ENCODE results near the gene SLC7A4.
"Not testable (repeated sequence)": the region's sequence is repeated elsewhere in the genome, so short reads cannot be mapped to it uniquely, and the experiment has no call there.

The SLC7A4 gene

DNA sequence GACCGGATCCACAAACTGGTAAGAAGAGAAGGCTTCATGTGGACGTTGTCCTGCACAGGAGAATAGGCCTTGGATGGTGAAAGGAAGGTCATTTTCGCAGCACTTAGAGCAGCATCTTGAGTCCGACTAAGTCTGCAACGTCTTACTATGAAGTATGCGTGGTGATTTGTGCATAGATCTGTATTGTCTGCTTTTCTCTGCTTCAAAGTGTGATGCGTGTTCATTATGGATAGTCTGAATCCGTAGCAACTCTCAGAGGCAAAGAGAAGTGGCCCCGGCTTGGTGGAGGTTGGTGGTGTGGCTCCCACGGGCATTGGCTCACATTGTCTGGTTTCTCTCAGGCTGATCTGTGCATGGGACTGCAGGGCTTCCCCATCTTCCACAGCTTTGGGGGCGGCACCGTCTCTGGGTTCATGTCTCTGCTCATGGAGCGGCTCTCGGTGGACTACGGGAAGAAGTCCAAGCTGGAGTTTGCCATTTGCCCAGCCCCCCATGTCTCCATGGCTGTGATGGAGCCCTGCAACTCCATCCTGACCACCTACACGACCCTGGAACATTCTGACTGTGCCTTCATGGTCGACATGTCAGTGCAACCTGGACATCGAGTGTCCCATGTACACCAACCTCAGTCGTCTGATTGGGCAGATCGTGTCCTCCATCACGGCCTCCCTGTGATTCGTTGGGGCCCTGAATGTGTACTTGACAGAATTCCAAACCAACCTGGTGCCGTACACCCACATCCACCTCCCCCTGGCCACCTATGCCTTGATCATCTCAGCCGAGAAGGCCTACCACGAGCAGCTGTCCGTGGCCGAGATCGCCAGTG lies 34.9 kb upstream of the SLC7A4 start:
- in situ Hi-C loops (cut with MboI; ENCODE audit: low sequenced_read_pairs), result no loop called here

DNA sequence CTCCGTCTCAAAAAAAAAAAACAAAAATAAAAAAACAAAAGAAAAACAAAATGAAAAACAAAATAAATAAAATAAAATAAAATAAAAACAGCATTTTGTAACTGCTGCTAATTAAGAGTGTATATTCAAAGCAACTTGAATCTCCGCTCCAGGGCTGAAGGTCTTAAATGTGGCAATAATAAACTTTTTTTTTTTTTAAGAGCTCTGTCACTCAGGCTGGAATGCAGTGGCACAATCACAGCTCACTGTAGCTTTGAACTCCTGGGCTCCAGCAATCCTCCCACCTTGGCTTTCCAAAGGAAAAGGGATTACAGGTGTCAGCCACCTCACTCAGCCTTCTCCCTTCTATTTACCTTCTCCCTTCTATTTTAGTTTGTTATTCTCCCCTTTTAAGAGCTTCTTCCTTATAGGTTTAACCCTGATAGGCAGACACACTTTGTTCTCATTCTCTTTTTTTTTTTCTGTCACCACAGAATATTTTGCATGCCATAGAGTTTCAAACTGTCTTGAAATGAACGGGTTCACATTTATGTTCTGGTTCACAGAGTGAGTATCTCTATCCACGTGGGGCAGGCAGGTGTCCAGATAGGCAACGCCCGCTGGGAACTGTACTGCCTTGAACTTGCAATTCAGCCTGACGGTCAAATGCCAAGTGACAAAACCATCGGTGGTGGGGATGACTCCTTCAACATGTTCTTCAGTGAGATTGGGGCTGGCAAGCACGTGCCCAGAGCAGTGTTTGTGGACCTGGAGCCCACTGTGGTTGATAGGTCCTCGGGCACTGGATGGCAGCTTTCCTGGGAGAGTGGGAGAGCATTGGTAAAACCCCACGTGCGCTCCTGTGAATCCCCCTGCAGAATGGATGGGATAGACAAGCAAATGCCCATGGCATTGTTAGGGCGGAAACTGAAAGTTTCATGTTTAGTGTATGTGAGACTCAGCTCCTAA lies 32.8 kb upstream of the SLC7A4 start:
- in situ Hi-C loops (cut with MboI; ENCODE audit: low sequenced_read_pairs), result no loop called here

DNA sequence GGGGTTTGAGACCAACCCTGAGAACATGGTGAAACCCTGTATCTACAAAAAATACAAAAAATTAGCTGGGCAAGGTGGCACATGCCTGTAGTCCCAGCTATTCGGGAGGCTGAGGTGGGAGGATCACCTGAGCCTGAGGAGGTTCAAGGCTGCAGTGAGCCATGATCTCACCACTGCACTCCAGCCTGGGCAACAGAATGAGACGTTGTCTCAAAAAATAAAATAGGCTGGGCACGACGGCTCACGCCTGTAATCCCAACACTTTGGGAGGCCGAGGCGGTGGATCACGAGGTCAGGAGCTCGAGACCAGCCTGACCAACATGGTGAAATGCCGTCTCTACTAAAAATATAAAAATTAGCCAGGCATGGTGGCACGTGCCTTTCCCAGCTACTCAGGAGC lies 32.1 kb upstream of the SLC7A4 start:
- in situ Hi-C loops (cut with MboI; ENCODE audit: low sequenced_read_pairs), result not testable (repeated sequence)

DNA sequence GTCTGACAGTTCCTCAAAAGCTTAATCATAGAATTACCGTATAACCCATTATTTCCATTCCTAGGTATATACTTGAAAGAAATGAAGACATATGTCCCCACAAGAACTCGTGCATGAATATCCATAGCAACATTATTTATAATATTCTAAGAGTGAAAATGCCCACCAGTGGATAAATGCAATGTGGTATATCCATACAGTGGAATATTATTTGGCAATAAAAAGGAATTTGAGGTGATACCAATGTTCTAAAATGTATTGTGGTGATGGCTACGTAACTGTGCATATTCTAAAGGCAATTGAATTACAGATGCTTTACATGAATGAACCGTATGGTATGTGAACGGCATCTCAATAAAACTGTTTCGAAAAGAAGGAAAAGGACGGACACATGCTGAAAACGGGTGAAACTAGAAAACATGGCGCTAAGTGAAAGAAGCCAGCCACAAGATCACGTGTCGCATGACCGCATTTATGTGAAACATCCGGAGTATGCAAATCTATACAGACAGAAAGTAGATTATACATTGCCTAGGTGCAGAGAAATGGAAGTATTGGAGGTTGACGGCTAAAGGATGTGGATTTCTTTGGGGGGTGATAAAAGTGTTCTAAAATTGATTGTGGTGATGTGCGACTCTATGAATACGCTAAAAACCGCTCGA lies 29.4 kb upstream of the SLC7A4 start:
- in situ Hi-C loops (cut with MboI; ENCODE audit: low sequenced_read_pairs), result not testable (repeated sequence)

DNA sequence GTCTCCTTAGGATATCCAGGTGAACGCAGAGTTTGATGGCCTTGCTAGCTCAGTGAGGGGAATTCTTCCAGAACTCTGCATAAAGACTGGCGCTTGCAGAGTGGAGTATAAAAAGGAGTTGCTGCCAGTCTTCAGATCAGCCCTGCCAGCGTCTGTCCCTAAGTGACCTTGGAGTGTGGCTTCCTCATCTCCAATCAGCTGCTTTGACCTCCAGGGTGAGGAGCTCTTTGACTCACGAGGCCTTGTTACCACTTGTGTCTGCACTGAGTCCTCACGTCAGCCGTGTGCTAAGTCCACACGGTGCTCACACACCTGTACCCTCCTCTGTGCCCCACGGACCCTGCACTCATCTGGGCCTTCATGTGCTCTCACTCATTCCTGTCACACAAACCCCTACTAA lies 28.0 kb upstream of the SLC7A4 start:
- in situ Hi-C loops (cut with MboI; ENCODE audit: low sequenced_read_pairs), result not testable (repeated sequence)

DNA sequence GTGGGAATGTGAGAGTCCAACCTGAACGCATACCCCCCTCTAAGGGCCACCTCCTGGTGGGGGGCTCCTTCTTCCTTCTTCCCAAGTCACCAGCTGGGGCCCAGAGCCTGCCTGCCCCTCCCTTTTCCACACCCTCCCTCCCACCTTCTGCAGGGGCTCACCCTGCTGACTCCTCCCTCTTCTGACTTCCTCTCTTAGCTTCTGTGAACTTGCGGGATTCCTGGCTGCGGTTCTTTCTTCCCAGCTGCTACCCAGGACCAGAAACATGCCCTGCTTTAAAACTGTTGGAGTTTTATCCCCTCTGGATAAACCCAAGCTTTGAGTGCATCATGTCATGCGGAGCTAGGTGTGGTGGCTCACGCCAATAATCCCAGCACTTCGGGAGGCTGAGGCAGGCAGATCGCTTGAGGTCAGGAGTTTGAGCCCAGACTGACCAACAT lies 23.5 kb upstream of the SLC7A4 start:
- in situ Hi-C loops (cut with MboI; ENCODE audit: low sequenced_read_pairs), result loop anchor here (10.0 kb wide), 1 partner anchor 51 kb away; the partner anchor contains the start of gene THAP7

DNA sequence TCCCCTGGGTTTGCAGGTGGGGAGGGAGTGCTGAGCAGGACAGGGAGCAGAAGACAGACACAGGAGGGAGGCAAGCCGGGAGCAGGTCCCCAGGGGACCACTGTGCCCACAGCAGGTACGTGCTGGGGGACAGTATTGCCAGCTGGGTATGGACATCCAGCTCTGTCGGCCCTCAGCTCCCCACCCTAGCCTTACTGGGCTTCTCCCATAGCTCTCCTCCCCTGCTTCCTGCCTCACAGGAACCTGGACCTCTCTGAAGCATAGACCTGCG lies 23.1 kb upstream of the SLC7A4 start:
- in situ Hi-C loops (cut with MboI; ENCODE audit: low sequenced_read_pairs), result loop anchor here (10.0 kb wide), 1 partner anchor 51 kb away; the partner anchor contains the start of gene THAP7

DNA sequence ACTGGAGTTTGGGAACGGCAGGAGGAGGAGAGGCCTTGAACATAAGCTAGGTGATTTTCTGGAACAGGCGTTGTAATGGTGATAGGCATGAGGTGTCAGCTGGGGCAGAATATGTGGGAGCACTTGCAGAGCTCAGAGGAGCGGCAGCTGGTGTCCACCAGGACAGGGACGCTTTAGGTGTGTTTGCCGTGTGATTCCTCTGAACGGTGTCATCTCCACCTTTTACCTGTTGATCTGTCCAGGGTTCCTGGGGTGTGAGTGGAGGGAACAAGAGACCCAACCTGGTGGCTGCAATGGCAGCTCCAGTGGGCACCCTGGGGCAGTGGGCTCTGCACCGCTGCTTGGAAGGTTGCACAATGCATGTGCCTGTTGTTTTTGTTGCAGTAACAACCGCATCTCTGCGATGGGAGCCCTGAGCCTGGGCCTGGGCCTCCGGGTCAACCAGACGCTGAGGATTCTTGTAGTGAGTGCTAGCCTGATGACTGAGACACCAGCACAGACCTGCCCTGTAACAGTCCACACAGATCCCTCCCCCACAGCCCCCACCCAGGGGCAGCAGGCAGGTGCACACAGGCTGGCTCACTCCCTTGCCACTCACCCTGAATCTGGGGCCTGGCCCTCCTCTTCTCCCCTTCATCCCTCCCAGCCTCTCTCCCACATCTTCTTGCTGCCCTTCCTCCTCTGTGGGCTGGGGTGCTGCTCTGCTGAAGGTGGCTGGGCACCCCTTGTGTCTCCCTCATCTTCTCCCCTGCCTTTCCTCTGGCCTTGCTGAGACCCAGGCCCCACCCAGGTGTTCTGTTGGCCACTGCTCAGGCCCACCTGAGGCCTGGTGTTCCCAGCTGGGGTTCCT lies 22.6 kb upstream of the SLC7A4 start:
- in situ Hi-C loops (cut with MboI; ENCODE audit: low sequenced_read_pairs), result loop anchor here (10.0 kb wide), 1 partner anchor 50 kb away; the partner anchor contains the start of gene THAP7

DNA sequence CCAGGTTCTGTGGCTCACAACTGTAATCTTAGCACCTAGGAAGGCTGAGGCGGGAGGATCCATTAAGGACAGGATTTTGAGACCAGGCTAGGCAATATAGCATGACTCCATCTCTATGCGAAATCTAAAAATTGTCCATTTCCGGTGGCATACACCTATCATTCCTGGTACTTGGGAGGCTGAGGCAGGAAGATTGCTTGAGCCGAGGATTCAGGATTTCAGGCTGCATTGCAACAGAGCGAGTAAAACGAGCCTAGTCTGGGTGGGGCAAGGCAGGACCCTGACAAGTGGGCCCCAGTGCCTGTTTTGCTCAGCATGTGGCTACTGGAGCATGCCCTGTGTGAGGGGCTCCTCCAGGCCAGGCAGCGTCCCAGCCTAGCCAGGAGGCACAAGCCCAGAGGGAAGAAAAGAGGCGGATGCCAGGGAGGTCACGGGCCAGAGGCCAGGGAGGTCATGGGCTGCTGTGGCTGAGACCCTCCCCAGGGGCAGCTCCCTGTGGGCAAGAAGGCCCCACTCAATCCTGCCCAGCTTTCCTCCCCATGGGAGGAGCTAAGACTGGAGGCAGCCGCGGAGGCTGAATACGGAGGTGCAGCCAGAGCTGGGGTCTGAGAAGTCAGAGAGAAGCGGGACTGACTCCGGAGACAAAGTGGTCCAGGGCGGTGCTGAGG lies 21.8 kb upstream of the SLC7A4 start:
- in situ Hi-C loops (cut with MboI; ENCODE audit: low sequenced_read_pairs), result loop anchor here (10.0 kb wide), 1 partner anchor 49 kb away; the partner anchor contains the start of gene THAP7

DNA sequence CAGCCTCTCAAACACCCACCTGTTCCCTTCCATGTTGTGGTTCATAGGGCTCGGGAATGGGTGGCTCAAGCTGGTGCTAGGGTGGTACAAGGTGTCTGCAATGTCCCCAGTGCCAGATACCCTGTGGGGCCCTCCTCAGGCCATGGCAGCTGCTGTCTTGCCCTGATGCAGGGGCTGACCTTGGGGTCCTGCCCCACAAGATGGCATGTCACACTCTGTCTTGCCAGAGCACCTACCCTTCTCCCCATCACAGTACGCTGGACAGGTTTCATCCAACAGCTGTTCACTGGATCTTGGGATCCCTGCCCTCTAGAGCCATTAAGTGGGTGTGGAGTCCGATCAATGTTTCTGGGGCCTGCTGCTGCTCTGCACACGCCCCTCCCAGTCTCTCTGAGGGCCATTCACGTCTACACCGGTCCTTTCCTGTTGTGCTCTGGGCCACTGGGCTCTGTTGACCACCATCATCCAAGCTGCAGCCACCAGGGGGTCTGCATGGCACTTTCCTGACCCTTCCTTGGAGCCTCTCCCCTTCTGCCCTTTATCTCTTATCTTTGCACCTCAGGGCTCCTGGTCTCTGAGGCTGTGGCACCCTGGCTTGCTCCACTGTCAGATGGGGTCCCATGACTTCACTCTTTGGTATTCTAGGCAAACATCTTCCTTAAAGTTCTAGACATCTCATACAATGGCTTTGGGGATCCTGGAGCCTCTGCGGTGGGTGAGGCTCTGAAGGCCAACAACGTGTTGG lies 20.5 kb upstream of the SLC7A4 start:
- in situ Hi-C loops (cut with MboI; ENCODE audit: low sequenced_read_pairs), result loop anchor here (10.0 kb wide), 1 partner anchor 48 kb away; the partner anchor contains the start of gene THAP7

DNA sequence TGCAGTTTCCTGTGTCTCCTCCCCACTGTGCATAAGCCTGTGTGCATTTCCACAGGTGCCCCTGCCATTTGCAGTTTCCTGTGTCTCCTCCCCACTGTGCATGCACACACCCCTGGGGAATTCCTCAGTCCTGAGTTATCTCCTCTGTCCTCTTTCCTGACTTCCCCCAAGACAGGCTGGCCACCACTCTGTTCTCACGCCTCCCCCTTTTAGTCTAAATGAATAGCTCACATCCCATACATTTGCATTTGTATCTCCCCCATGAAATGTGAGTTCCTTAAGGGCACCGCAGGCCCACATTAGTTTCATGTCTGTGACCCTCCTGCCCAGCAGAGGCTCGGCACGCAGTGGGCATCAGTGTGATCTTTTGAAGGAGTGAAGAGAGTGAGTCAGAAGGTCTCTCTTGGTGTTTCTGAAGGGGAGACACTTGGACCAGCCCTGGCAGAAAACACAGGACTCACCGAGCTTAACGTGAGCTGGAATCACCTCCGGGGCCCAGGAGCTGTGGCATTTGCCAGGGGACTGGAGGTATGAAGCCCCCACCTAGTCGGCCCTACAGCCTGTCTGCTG lies 19.6 kb upstream of the SLC7A4 start:
- in situ Hi-C loops (cut with MboI; ENCODE audit: low sequenced_read_pairs), result loop anchor here (10.0 kb wide), 1 partner anchor 47 kb away; the partner anchor contains the start of gene THAP7

DNA sequence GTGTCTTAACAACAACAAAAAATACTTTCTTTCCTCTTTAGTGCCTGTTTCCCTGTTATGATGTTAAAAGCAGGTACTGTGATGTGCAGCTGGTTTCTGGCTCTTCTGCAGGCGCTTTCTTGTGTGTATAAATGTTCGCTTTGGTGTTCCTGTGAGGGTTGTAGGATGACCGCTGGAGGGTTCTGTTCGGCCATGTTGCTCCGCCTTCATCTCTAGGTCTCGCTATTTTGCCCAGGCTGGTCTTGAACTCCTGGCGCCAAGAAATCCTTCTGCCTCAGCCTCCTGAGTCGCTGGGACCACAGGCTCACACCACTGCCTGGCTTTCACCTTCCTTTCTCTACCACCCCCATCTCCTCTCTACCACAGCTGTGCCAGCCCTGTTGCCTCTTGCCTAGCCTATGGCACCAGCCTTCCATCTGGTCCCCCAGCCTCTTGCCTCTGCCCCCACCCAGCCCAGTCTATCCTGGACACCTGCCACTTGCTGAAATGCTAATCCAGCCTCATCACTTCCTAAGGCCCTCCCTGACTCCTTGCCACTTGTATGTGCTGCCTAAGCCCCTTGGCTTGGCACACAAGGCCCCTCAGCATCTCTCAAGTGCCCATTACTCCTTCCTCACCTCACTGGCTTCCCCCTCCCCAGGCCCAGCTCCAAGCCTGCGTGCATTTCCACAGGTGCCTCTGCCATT lies 18.9 kb upstream of the SLC7A4 start:
- in situ Hi-C loops (cut with MboI; ENCODE audit: low sequenced_read_pairs), result loop anchor here (10.0 kb wide), 1 partner anchor 46 kb away; the partner anchor contains the start of gene THAP7

DNA sequence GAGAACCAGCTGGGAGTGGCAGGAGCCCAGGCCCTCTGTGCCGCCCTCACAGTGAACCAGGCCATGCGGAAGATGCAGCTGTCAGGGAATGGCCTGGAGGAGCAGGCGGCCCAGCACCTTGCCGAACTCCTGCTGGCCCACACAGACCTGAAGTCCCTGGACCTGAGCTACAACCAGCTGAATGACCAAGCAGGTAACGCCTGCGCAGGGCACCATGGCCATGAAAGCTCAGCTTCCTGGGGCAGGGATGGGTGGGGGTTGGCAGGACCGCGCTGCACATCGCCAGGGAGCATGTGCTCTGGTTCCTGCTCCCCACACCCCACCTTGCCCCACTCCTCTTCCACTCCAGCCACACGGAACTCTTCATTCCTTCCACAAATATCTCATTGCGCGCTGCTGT lies 16.6 kb upstream of the SLC7A4 start:
- in situ Hi-C loops (cut with MboI; ENCODE audit: low sequenced_read_pairs), result not testable (repeated sequence)

DNA sequence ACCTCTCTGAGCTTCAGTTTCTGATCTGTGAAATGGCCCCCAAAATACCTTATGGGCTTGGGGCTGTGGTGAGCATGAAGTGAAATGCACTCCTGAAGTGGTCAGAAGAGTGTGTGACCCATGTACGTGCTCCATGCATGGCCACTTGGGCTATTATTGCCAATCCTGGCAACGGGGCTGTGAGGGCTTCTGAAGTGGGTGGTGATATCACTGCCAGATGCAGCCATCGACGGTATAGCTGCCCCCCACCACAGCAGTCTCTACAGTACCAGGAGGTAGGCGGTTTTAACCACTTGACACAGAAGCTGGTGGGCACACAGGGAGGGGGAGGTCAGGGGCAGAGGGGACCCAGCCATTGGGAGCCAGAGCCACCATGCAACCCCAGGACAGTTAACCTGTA lies 16.1 kb upstream of the SLC7A4 start:
- in situ Hi-C loops (cut with MboI; ENCODE audit: low sequenced_read_pairs), result not testable (repeated sequence)

DNA sequence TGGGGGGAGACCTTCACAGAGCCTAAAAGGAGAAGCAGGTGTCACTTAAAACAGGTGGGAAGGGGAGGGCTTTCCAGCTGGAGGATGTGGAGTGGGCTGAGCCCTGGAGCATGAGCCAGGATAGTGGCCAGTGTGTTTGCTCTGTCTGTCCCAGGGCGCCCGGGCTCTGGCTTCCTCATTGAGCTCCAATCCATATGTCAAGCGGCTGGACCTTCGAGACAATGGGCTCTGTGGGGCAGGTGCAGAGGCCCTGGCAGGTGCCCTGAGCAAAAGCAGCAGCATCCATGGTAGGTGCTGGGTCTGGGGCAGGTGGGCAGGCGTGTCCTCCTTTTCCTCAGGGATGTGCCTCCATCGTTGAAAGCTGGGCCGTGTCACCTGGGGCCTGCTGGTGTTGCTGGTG lies 15.4 kb upstream of the SLC7A4 start:
- in situ Hi-C loops (cut with MboI; ENCODE audit: low sequenced_read_pairs), result no loop called here

DNA sequence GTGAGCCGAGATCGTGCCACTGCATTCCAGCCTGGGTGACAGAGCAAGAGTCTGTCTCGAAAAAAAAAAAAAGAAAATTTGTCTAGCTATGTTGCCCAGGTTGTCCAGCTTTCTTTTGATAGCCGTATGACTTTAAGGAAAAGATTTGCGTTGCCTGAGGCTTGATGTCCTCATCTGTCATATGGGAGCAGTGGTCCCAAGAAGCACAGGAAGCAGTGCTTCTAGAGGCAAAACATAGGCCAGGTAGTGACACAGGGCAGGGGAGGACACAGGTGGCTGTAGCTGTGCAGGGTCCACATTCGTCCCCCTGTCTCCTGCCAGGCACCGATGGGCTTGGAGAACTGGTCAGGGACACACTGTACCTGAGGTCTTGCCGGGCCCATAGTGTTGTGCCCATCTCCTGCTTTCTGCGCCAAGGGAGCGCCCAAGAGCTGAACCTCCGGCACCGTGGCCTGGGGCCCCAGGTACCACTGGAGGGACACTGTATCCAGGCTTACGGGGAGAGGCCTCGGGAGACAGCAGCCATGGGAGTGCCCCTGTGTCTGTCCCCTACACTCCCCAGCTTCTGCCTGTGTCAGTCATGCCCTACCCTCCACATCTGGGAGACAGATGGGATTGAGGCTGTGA lies 14.8 kb upstream of the SLC7A4 start:
- in situ Hi-C loops (cut with MboI; ENCODE audit: low sequenced_read_pairs), result no loop called here

DNA sequence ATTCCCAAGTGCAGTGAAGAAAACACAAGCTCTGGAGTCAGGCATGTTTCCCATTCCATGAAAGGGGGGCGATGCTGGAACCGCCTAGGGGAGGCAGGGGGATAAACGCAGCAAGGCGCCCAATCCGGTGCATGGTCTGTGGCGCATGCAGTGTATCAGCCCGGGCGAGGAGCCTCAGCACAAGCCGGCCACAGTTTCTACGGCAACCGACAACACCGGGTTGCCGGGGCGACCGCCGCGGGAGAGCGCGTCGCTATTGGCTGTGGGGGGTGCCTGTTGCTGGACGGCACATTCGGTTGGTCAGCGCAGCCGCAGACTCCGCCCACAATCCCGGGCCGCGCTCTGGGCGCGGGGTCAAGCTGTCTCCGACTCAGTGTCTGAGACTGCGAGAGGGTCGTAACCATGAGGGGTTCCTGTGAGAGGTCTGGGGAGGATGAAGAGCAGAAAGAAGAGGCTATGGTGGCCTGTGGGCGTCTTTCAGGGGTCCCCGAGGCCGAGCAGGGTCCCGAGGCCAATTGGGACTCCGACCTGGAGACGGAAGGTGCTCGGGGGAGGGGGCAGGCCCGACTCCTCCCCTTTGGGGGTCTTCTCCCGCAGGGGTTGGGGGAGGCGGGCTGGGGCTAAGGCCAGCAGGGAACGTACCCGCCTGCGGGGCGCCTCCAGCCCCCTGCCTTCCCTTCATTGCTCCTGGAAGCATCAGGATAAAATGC lies 13.4 kb upstream of the SLC7A4 start, which contains the start of gene LRRC74B:
LRRC74B (plus strand) TSS at position 362 of the 710 bp plus-strand sequence; CDS start at position 403, 41 bp downstream.
- in situ Hi-C loops (cut with MboI; ENCODE audit: low sequenced_read_pairs), result no loop called here
